ENCODE data around the gene BBIP1.
A peak's percentile ranks its signal among the peaks of the same experiment; 100 is the strongest.
"Not testable (repeated sequence)": the region's sequence is repeated elsewhere in the genome, so short reads cannot be mapped to it uniquely, and the experiment has no call there.

Gene BBIP1

DNA sequence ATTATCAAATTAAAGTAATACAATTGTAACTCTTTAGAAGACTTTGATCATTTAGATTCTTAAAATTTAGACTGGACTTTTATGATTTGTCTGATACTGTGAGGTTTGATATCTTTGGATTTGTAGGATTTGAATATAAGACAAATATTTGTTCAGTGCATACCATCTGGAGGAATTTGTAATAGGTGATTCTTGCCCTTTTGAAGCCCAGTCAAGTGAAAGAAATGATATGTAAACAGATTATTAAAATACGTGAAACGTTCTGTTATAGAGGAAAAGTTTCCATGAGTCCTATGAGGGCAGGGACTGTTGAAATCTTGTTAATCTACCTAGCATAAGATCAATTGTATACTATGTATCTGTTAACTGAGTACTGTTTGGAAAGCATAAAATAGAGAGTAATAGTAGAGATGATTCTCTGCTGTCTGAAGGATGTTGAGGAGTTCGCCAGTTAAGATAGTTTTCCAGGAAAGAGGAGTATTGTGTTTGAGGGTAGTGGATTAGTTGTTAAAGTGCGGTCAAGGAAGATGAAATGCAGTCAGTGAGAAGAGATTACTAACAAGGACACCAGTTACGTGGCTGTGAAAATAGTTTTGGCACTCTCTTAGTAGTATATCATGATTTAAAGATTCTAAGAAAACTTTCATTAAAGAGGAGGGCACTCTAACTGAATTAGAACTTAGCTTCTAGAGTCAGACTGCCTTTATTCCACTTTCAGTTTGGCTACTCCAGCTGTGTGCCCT, 32.9 kb downstream of the BBIP1 start:
- DNase-seq (ENCODE audit: low read depth in 4 of 4, low spot score in 1 of 4), result no peak

DNA sequence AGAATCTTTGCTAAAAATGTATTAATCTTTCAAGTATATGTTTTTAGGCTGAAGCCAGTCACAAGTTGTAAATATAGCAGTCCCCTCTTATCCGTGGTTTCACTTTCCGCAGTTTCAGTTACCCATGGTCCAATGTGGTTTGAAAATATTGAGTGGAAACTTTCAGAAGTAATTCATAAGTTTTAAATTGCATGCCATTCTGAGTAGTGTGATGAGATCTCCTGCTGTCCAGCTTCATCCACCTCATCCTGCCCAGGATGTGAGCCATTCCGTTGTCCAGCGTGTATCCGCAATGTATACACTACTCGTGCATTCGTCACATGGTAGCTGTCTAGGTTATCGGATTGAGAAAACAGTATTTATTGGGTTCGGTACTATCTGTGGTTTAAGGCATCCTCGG, 35.1 kb downstream of the BBIP1 start:
- no peak for DNase-seq (ENCODE audit: low read depth in 4 of 4, low spot score in 1 of 4)

GRCh38 chr10:110881905-110882304, 37.1 kb downstream of the BBIP1 start:
- DNase-seq (ENCODE audit: low read depth in 4 of 4, low spot score in 1 of 4), result no peak

DNA sequence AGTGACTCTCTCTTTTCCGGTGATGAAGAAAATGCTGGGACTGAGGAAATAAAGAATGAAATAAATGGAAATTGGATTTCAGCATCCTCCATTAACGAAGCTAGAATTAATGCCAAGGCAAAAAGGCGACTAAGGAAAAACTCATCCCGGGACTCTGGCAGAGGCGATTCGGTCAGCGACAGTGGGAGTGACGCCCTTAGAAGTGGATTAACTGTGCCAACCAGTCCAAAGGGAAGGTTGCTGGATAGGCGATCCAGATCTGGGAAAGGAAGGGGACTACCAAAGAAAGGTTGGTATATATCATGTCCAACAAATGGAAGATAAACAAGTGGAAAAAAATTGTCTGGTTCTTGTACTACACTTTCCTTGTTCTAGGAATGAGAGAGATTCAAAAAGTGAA, 37.7 kb downstream of the BBIP1 start:
- DNase-seq (ENCODE audit: low read depth in 4 of 4, low spot score in 1 of 4), result no peak

DNA sequence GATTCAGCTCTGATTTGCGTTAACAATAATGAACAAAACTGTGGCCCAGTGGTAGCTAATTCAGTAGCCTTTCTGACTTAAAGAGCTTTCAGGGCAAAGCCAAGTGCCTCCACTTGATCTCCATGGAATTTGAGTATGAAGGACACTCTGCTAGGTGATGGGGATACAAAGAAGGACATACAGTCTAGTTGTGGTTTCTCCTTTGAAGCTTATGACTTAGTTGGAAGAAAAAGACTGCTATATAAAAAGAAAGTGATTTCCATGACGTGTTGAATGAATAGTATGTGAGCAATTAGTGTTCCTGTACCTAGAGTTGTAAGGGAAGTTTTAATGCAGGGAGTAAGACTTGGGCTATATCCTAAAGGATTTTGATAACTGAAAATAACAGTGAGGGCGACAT, 39.0 kb downstream of the BBIP1 start:
- no peak for DNase-seq (ENCODE audit: low read depth in 4 of 4, low spot score in 1 of 4)

GRCh38 chr10:110876788-110877187, 42.2 kb downstream of the BBIP1 start:
- DNase-seq (ENCODE audit: low read depth in 4 of 4, low spot score in 1 of 4), result no peak

GRCh38 chr10:110876000-110876399, 43.0 kb downstream of the BBIP1 start:
- no peak for DNase-seq (ENCODE audit: low read depth in 4 of 4, low spot score in 1 of 4)

GRCh38 chr10:110873951-110874350, 45.0 kb downstream of the BBIP1 start:
- DNase-seq (ENCODE audit: low read depth in 4 of 4, low spot score in 1 of 4), result no peak

DNA sequence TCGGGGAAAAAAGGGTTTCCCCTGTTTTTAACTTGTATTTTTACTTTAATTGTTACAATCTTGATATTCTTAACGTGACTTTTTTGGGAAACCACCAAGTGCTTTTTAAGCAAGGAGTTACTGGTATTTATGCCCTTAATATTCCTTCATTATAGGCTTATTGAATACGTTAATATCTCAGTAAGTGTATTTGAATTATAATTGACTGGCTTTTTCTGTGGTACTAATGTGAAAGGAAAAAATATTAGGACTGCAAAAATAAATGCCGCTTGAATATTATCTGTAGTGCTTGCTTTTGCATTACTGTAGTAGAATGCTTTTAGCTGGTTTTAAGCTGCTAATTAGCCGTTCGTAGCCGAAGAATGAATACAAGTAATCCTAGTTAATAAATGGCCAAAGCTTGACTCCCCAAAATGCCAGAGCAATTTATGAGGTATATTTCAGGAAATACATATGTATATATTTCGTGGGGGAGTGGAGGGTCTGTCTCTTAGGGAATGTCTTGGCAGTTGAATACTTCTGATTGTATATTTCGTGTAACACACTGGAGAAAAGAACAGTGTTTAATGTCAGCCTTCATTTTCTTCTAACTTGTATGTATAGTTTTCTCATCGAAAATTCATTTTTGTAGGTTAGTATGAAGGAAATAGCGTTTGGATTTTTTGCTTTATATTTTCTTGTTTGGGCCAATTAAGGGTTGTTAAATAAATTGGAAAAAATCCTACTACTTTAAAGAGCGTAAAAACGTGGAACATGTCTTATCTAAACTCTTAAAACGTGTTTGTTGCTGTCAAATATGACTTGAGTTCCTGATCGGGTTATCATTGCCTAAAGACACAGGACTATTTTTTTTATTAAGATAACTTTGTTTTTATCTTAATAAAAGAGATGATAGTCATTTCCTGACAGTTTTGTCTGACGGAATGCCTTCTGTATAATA, 45.7 kb downstream of the BBIP1 start:
- no peak for DNase-seq (ENCODE audit: low read depth in 4 of 4, low spot score in 1 of 4)

- DNase-seq (ENCODE audit: low read depth in 4 of 4, low spot score in 1 of 4), result peak in 3 of 4 experiments; percentile 47 to 65 (median 55)
Measured at GRCh38 chr10:110872145-110872983, 46.6 kb downstream of the BBIP1 start.

DNA sequence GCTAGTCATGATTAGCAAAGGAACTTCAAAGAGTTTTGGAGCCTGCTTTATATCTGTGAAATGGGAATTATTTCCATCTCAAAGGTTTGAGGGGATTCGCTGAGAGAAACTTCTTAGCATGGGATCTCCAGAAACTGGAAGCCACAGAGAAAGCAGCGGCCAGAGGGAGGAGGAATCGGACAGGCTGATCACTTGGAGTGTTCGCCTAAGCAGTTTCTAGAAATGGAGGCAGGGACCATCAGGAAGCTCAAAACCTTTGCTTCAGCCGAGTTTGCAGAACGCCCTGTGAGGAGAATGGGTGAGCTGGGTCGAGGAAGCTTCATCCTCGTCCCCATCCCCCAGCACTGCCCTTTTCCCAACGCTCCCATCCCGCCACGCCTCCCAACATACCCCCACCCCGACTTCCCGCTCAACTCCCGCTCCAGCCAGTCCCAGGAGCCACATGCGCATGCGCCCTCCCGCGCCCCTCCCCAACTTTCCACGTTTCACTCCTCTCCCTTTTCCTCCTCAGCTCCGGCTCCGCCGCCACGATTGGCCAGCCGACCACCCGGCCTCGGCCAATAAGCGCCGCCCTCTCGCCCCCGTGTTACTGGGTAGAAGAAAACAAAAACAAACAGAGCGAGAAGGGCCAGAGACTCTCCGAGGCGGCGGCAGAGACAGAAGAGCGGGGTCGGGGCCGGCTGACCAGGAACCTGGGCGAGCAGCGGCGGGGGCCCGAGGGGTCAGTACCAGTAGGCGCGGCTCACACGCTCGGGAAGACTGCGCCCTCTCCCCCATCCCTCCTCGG, 47.5 kb downstream of the BBIP1 start, which contains the start of gene PDCD4:
TSS of gene PDCD4 (plus strand) at position 631 of the 787 bp plus-strand sequence. CDS start 4,100 bp downstream, outside the sequence.
- peak; percentile 83 to 96 (median 88) for DNase-seq (ENCODE audit: low read depth in 4 of 4, low spot score in 1 of 4)

DNA sequence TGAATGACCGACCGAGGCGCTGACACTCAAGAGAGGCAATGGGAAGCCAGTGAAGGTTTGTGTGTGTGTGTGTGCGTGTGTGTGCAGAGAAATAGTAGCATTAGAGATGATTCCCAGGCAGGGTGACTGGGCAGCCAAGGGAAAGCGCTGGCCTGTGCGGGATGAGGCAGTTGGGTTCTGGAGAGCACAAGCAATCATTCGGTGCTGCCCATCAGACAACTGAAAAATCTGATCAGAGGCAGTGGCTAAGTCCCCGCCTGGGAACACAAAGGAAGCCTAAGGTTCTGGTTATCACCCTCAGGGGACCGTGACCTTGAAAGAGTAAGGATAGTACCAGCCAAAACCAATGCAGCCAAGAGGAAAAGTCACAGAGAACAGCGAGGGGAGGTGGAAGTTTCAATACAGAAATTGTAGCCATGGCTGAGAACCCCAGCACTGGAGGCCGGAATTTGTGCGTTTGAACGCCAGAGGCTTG, 48.1 kb downstream of the BBIP1 start:
- DNase-seq (ENCODE audit: low read depth in 4 of 4, low spot score in 1 of 4), result no peak

DNA sequence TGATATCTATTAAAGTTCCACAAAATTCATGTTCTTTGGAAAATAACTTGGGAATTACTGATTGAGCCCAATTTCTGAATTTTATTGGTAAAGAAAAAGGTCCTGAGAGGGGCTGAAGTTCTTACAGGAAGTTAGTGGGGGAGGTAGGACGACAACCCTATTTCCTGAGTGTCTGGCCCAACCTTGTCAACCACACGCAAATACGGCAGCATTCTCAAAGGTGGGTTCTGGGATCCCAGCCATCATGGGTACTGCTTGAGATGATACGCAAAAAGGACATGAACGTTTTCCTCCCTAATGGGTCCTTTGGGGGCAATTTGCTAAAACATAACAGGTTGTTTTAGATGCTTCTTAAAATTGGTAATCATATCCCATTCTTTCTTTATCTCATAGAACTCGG, 50.0 kb downstream of the BBIP1 start:
- no peak for DNase-seq (ENCODE audit: low read depth in 4 of 4, low spot score in 1 of 4)

DNA sequence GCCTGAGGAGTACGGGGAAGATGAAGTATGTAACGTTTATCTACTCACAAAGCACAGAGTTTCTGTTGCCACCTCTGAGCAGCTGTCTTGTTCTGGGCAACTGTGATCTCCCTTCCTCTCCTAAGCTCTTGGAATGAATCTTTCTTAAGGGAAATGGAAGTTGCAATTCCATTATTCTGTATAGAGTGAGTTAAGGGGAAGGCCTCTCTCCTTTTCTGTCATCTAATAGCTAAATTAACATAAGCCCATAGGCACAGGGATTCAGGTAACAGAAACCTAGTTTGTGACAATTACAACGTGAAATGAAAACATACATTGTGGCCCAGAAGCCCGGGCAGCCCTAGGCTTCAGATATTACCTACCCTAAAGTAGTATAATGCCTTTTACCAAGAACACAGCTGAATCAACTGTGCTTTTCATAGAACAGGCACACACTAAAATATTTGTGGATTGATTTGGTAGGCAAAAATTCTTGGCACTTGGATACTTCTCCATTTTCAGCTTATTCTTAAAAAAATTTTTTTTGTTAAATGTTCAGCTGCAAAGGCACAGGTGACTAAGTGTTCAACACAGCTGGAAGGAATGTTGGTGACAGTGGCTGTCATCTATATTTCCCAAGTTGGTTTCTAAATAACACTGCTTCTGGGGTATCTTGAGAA, 51.0 kb downstream of the BBIP1 start:
- no peak for DNase-seq (ENCODE audit: low read depth in 4 of 4, low spot score in 1 of 4)

DNA sequence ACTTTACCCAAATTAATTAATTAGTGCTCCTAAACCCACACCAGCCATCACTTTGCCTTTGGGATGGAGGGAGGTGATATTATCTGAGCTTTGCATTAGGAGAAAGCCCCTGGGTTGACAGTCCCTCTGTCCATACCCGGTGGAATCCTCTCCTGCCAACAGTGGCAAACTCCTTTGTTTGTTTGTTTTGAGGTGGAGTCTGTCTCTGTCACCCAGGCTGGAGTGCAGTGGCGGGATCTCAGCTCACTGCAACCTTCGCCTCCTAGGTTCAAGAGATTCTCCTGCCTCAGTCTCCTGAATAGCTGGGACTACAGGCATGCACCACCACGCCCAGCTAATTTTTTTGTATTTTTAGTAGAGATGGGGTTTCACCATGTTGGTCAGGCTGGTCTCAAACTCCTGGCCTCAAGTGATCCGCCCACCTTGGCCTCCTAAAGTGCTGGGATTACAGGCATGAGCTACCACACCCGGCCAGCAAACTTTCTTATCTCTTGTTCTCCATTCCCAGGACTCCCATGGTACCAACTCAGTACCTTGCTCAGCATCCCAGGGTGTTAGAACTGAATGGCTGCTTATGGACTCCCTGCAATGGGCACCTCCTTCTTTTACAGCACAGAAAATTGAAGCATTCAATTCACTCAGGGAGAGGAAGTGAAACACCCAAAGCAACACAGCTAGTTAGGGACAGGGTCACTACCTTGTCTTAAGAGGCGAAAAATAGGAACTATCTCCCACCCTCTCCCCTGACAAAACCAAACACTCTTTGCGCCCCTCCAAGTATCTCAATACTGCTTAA, 51.8 kb downstream of the BBIP1 start:
- DNase-seq (ENCODE audit: low read depth in 4 of 4, low spot score in 1 of 4), result not testable (repeated sequence)

DNA sequence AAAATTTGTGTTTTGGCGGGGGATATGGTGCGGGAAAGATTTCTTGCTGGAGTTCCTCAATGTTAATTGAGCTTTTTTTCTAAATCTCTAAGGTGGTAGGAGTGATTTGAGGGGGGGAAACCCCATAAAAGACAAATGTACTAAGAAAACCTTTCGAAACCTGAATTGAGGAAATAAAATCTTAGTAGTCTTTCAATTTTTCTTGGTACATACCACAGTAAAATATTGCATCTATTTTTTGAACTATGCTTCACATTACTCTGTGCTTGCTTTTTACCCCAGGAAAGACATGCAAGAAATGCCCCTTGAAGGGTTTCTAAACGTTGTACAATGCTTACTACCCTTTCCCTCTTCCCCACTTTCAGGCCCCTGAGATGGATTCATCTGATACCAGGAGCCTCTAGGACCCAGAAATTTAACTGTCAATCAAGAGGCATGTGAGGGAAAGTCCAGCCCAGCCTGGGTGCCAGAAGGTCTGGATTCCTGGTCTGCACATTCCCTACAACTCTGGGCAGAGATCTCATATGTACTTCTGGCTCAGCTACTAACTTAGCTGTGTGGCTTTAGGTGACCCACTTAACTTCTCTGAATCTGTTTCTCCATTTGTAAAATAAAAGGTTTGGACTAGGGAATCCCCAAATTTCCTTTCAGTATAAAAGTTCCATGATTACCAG, 53.0 kb downstream of the BBIP1 start:
- DNase-seq (ENCODE audit: low read depth in 4 of 4, low spot score in 1 of 4), result no peak

- no peak for DNase-seq (ENCODE audit: low read depth in 4 of 4, low spot score in 1 of 4)
Measured at GRCh38 chr10:110865186-110865808, 53.7 kb downstream of the BBIP1 start.

DNA sequence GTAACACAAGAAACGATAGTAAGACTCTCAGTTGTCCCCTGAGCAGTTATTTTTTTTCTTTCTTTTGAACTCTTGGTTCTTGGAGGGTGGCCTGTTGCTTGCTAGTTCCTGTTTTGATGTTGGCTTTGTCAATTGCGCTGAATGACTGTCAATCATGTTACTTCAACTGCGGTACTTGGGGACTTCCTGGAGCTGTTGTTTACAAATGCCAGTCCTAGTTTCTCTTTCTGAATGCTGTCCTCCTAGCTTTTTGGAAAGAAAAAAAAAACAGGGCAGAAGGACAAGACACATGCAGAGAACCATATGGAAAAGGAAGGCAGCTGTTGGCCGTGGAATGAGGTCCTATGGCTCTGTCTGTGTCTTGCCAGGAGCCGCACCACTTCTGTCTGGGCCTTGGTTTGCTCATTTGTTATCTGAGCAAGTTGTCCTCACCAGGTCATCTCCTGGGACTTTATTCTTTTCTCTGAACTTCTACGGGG, 54.3 kb downstream of the BBIP1 start:
- no peak for DNase-seq (ENCODE audit: low read depth in 4 of 4, low spot score in 1 of 4)

Data from stimulated activated CD4-positive, alpha-beta T cell treated with anti-CD3 and anti-CD28 coated beads, Interleukin-1b, Interleukin-23, amount 100 ng/mL, for 24 hours (primary cell).